Measurements from ENCODE around the gene ECI1. TPM values are rescaled to one million over a fixed set of nuclear protein-coding genes. Genes with fewer than 3 reads are reported as not detected.

ECI1 gene
- total and polyA plus RNA-seq, 2 of the 13 experiments (the other 11 are each of a cell fraction or from before 2014, with no cell fraction given), result 82.0 to 102 TPM

DNA sequence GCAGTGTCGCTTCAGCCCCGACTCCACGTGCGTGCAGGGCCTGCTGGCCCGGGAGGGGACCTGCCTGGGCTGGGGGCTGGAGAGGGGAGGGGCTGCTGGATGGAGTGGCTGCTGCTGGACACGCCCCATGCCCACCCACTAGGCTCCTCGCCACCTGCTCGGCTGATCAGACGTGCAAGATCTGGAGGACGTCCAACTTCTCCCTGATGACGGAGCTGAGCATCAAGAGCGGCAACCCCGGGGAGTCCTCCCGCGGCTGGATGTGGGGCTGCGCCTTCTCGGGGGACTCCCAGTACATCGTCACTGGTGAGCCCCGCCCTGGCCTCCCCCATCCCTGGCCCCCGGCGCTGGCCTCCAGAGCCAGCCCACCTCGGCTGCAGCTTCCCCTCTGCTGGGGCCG, 43.1 kb downstream of the ECI1 start (continued):
- TF ChIP-seq, protein P1, sequence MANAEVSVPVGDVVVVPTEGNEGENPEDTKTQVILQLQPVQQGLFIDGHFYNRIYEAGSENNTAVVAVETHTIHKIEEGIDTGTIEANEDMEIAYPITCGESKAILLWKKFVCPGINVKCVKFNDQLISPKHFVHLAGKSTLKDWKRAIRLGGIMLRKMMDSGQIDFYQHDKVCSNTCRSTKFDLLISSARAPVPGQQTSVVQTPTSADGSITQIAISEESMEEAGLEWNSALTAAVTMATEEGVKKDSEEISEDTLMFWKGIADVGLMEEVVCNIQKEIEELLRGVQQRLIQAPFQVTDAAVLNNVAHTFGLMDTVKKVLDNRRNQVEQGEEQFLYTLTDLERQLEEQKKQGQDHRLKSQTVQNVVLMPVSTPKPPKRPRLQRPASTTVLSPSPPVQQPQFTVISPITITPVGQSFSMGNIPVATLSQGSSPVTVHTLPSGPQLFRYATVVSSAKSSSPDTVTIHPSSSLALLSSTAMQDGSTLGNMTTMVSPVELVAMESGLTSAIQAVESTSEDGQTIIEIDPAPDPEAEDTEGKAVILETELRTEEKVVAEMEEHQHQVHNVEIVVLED (CRISPR knock-in tag; IDR thresholded peaks at IDR 0.05; ENCODE audit: borderline replicate concordance), result no peak
- TF ChIP-seq SUZ12 (IDR thresholded peaks at IDR 0.05; ENCODE audit: low read depth, low read length), result no peak
- no peak for TF ChIP-seq KDM2A (CRISPR knock-in tag; IDR thresholded peaks at IDR 0.05; ENCODE audit: borderline replicate concordance, low read depth)
- TF ChIP-seq ZNF747 (CRISPR knock-in tag; IDR thresholded peaks at IDR 0.05; ENCODE audit: borderline replicate concordance), result no peak
- no peak for TF ChIP-seq GPN1 (CRISPR knock-in tag; IDR thresholded peaks at IDR 0.05; ENCODE audit: borderline replicate concordance)
- TF ChIP-seq NFYC (CRISPR knock-in tag; IDR thresholded peaks at IDR 0.05), result no peak
- 0 out of 4 replicates have a peak, but pooled peaks of 1 of the 2 experiments have one; percentile 10 for TF ChIP-seq POLR2A (IDR thresholded peaks at IDR 0.05; ENCODE audit: insufficient read depth in 1 of 2, low read depth in 2 of 2, low read length in 2 of 2)
- no peak for TF ChIP-seq PAX8 (CRISPR knock-in tag; IDR thresholded peaks at IDR 0.05; ENCODE audit: borderline replicate concordance)

GRCh38 chr16:2207872-2208271, 43.5 kb downstream of the ECI1 start:
- intact Hi-C loops (cut with micrococcal nuclease; ENCODE audit: unreplicated experiment), result no loop called here
- TF ChIP-seq HNRNPLL (IDR thresholded peaks at IDR 0.05; ENCODE audit: low read depth, low read length, poor library complexity, severe bottlenecking) (peak; percentile 6), TBL1XR1 (IDR thresholded peaks at IDR 0.05; ENCODE audit: borderline replicate concordance, low read length, partially characterized antibody) (no peak), ARID5B (CRISPR knock-in tag; IDR thresholded peaks at IDR 0.05) (no peak), POLR2A (IDR thresholded peaks at IDR 0.05; ENCODE audit: insufficient read depth in 1 of 2, low read depth in 2 of 2, low read length in 2 of 2) (0 out of 4 replicates have a peak, but pooled peaks of 1 of the 2 experiments have one; percentile 27)
- Histone ChIP-seq H2AFZ (ENCODE audit: low read length) (no peak overlapping the region), H3K4me2 (ENCODE audit: low read depth, low read length) (no peak overlapping the region), H3K9ac (ENCODE audit: insufficient read depth, low read depth, low read length) (no peak overlapping the region), H3K4me3 (replicated peaks in 1 of 3; ENCODE audit: insufficient read depth in 1 of 3, low read depth in 2 of 3, low read length in 3 of 3) (no peak overlapping the region), H3K27ac (ENCODE audit: extremely low read length, insufficient read depth, low read length) (no peak overlapping the region), H3K79me2 (ENCODE audit: insufficient read depth, low read length) (peaks cover 12% of the 10 kb centered on the region), H3K27me3 (ENCODE audit: control insufficient read depth in 1 of 2, insufficient read depth in 2 of 2, low read length in 2 of 2) (no peaks in the 10 kb centered on the region), H4K20me1 (ENCODE audit: insufficient read depth, low read length) (0 out of 2 replicates have a peak, but pooled peaks cover 2% of the 10 kb centered on the region), H3K4me1 (ENCODE audit: insufficient read depth, low read length) (peaks cover 53% of the 10 kb centered on the region), H3K9me3 (ENCODE audit: low read length) (no peaks in the 10 kb centered on the region), H3K36me3 (replicated peaks in 1 of 2; ENCODE audit: control insufficient read depth in 1 of 2, insufficient read depth in 2 of 2, low read length in 2 of 2) (peaks cover 4 to 19% of the 10 kb centered on the region in 2 experiments; a peak in 4 of 5 replicates)
- ChIA-PET POLR2A (interaction anchor here (1.2 kb wide), 1 partner anchor 18 kb away, joined by 3 read pairs; no protein-coding TSS in a partner anchor), CTCF (ENCODE audit: low intra/inter-chr PET ratio, low total read pairs) (no interaction called here)
- no TSS peak for BruUV-seq (replicated peaks)
- 92% methylated on average over 5 of the region's 9 CpGs for WGBS (ENCODE audit: low lambda C conversion rate)
- FAIRE-seq (no peak), ATAC-seq (no peak), DNase-seq (ENCODE audit: low spot score) (no peak)
- in situ Hi-C loops (cut with HindIII; ENCODE audit: extremely low pct_ligation_motif_present, low pct_unique_long_range_greater_than_20kb), result no loop called here

Measured in HepG2 (cell line).